Gastrocnemius medialis (tissue), 4 donors: ENCODE data around the gene IGFL1. TPM values are rescaled to one million over a fixed set of nuclear protein-coding genes. Genes with fewer than 3 reads are reported as not detected.
"Not testable (repeated sequence)": the region's sequence is repeated elsewhere in the genome, so short reads cannot be mapped to it uniquely, and the experiment has no call there.

Source experiments
- ATAC-seq, 2 donors: fragments of 150-250 bp; one replicate each; pipeline ENCODE4 v1.9.1; 2016
- DNase-seq, 2 donors: peaks; one replicate each; pipeline ENCODE4 v3.0.0-alpha.2; 2019
- H3K27ac ChIP-seq, 4 donors: fragments of 200-600 bp; sonication (generic); 1 replicate in 1 of 4; 2 replicates in 3 of 4; pipeline ENCODE4 v1.5.1; 2016 to 2018; ENCODE audit warnings: mild to moderate bottlenecking in 2 of 4, moderate library complexity in 1 of 4
- H3K27me3 ChIP-seq, 3 donors: fragments of 200-600 bp; sonication (generic) in 2 of 3; 1 replicate in 1 of 3; 2 replicates in 2 of 3; pipeline versions ENCODE4 v1.5.1 to v1.6.0; 2016 to 2019; ENCODE audit warnings: mild to moderate bottlenecking in 1 of 3, moderate library complexity in 1 of 3
- H3K36me3 ChIP-seq, 2 donors: fragments of 200-600 bp; sonication (generic) in 1 of 2; one replicate each; pipeline ENCODE4 v1.5.1; 2017 to 2018
- H3K4me1 ChIP-seq, 2 donors: fragments of 200-600 bp; sonication (generic) in 1 of 2; one replicate each; pipeline ENCODE4 v1.5.1; 2016 to 2017; ENCODE audit warnings: mild to moderate bottlenecking in 2 of 2
- H3K4me3 ChIP-seq, 4 donors: fragments of 200-600 bp; sonication (generic) in 3 of 4; 1 replicate in 1 of 4; 2 replicates in 3 of 4; pipeline ENCODE4 v1.5.1; 2016 to 2019; ENCODE audit warnings: mild to moderate bottlenecking in 2 of 4
- H3K9me3 ChIP-seq, 3 donors: fragments of 200-600 bp; sonication (generic) in 2 of 3; 1 replicate in 1 of 3; 2 replicates in 2 of 3; pipeline ENCODE4 v1.5.1; 2016 to 2019
- CTCF ChIP-seq, 5 experiments: fragments of 450-650 bp in 3 of 5; fragments of 200-600 bp in 2 of 5; sonication (generic) in 2 of 5; IDR thresholded peaks in 4 of 5; conservative IDR thresholded peaks in 1 of 5; 1 replicate in 4 of 5; 2 replicates in 1 of 5; pipeline ENCODE4 v1.5.1; 2016 to 2019; ENCODE audit warnings: antibody characterized with exemption in 5 of 5, mild to moderate bottlenecking in 3 of 5, moderate library complexity in 3 of 5
- POLR2A ChIP-seq, 2 donors: fragments of 450-650 bp; IDR thresholded peaks; one replicate each; pipeline ENCODE4 v1.6.1; 2017; ENCODE audit warnings: antibody characterized with exemption in 2 of 2, mild to moderate bottlenecking in 2 of 2, moderate library complexity in 2 of 2
- in situ Hi-C, 4 donors: fragments of 200-750 bp; cut with MboI; loops; one replicate each; pipeline versions ENCODE4 v1.15.0 to v1.8.0; 2017; ENCODE audit warnings: low sequenced_read_pairs in 4 of 4
- intact Hi-C: fragments of 100-400 bp; cut with DNase I; formaldehyde crosslinking; loops from one replicate; pipeline ENCODE4 v1.15.1; 2023; ENCODE audit warnings: low total_unique reads
- total RNA-seq, 4 donors: library from RNA; depleted of rRNA; stranded (reverse); fragments of >200 nt; gene quantifications; one replicate each; pipeline versions ENCODE4 v1.1.0 to v1.2.3, GENCODE V29; 2016

The IGFL1 gene
- total RNA-seq, 4 donors from 2014 or later: not detected

- TF ChIP-seq CTCF (IDR thresholded peaks at IDR 0.05 in 4 of 5, conservative IDR thresholded peaks at IDR 0.05 in 1 of 5) (no peak), POLR2A (IDR thresholded peaks at IDR 0.05) (no peak)
- Histone ChIP-seq H3K27ac (no peak overlapping the region), H3K27me3 (peaks cover 0 to 7% (median 0%) of the 10 kb centered on the region in 3 donors), H3K9me3 (no peaks in the 10 kb centered on the region), H3K4me3 (no peak overlapping the region), H3K4me1 (no peaks in the 10 kb centered on the region), H3K36me3 (no peaks in the 10 kb centered on the region)
- intact Hi-C loops (no loop called here), in situ Hi-C loops (no loop called here)
- DNase-seq: no peak
- ATAC-seq: no peak
These were observed 21.9 kb downstream of the IGFL1 start for GRCh38 chr19:46251416-46251815.

- peaks cover 0 to 18% (median 15%) of the 10 kb centered on the region in 3 donors for H3K27me3 ChIP-seq
- H3K9me3 ChIP-seq: no peaks in the 10 kb centered on the region
- ATAC-seq: no peak
- H3K27ac ChIP-seq: no peak overlapping the region
- DNase-seq: no peak
- intact Hi-C loops: no loop called here
- H3K4me1 ChIP-seq: no peaks in the 10 kb centered on the region
- no peaks in the 10 kb centered on the region for H3K36me3 ChIP-seq
- TF ChIP-seq CTCF (IDR thresholded peaks at IDR 0.05 in 4 of 5, conservative IDR thresholded peaks at IDR 0.05 in 1 of 5) (no peak), POLR2A (IDR thresholded peaks at IDR 0.05) (no peak)
- in situ Hi-C loops: no loop called here
- H3K4me3 ChIP-seq: no peak overlapping the region
These were observed 25.2 kb downstream of the IGFL1 start for GRCh38 chr19:46254776-46255175.

GRCh38 chr19:46256855-46257254, 27.3 kb downstream of the IGFL1 start:
- Histone ChIP-seq H3K9me3 (no peaks in the 10 kb centered on the region), H3K36me3 (no peaks in the 10 kb centered on the region), H3K27ac (no peak overlapping the region), H3K27me3 (peaks cover 0 to 21% (median 18%) of the 10 kb centered on the region in 3 donors), H3K4me1 (no peaks in the 10 kb centered on the region), H3K4me3 (no peak overlapping the region)
- no peak for ATAC-seq
- intact Hi-C loops (no loop called here), in situ Hi-C loops (no loop called here)
- no peak for DNase-seq
- TF ChIP-seq CTCF (IDR thresholded peaks at IDR 0.05 in 4 of 5, conservative IDR thresholded peaks at IDR 0.05 in 1 of 5) (no peak), POLR2A (IDR thresholded peaks at IDR 0.05) (no peak)

GRCh38 chr19:46261501-46261900, 32.0 kb downstream of the IGFL1 start:
- H3K36me3 ChIP-seq, H3K4me1 ChIP-seq, H3K27ac ChIP-seq, ATAC-seq, H3K9me3 ChIP-seq, DNase-seq, H3K4me3 ChIP-seq, intact Hi-C loops: not testable (repeated sequence)
- in situ Hi-C loops: loop anchor here in 3 of 4 donors (5.0 to 10.0 kb wide), 3 partner anchors 177 to 237 kb away; partner anchors contain the start of gene PGLYRP1 (in 1 of the 3)
- H3K27me3 ChIP-seq: peaks cover 0 to 25% (median 15%) of the 10 kb centered on the region in 3 donors

- in situ Hi-C loops: loop anchor here in 3 of 4 donors (5.0 to 10.0 kb wide), 3 partner anchors 178 to 238 kb away; partner anchors contain the start of gene PGLYRP1 (in 1 of the 3)
These were observed 33.2 kb downstream of the IGFL1 start for GRCh38 chr19:46262684-46263296.

GRCh38 chr19:46264801-46265200, 35.3 kb downstream of the IGFL1 start:
- H3K36me3 ChIP-seq, H3K27me3 ChIP-seq, DNase-seq, ATAC-seq, H3K27ac ChIP-seq, H3K9me3 ChIP-seq, H3K4me1 ChIP-seq, H3K4me3 ChIP-seq: not testable (repeated sequence)
- intact Hi-C loops (loop anchor here (1.0 kb wide), 2 partner anchors 182 to 236 kb away; no protein-coding TSS in a partner anchor), in situ Hi-C loops (loop anchor here (5.0 to 10.0 kb wide), 4 partner anchors 180 to 240 kb away; partner anchors contain the start of gene PGLYRP1 (in 1 of the 4))

More at GRCh38 chr19:46262684-46263296, 33.2 kb downstream of the IGFL1 start:
- H3K4me1 ChIP-seq, H3K4me3 ChIP-seq, DNase-seq, ATAC-seq, H3K9me3 ChIP-seq, intact Hi-C loops, H3K27ac ChIP-seq, H3K36me3 ChIP-seq: not testable (repeated sequence)
- H3K27me3 ChIP-seq: peaks cover 0 to 22% (median 15%) of the 10 kb centered on the region in 3 donors
